Smooth muscle cell (in vitro differentiated cells): ENCODE results near the gene CX3CL1. TPM values are rescaled to one million over a fixed set of nuclear protein-coding genes. Genes with fewer than 3 reads are reported as not detected.

Experiments
- DNase-seq: peaks from one replicate; lab custom pipeline; 2025; ENCODE audit not compliant: unreplicated experiment; lab: John Stamatoyannopoulos, UW
- H2AFZ ChIP-seq: fragments of 200-600 bp; sonication (generic); 2 replicates; pipeline ENCODE4 v1.6.0; 2016; ENCODE audit warnings: antibody characterized with exemption, low read depth, mild to moderate bottlenecking
- H3F3A ChIP-seq: fragments of 200-600 bp; sonication (generic); 2 replicates; pipeline ENCODE4 v1.6.0; 2017; ENCODE audit warnings: antibody characterized with exemption, low read depth
- H3K27ac ChIP-seq: fragments of 200-600 bp; sonication (generic); 2 replicates; pipeline ENCODE4 v1.5.1; 2016; ENCODE audit warnings: low read depth, mild to moderate bottlenecking
- H3K27me3 ChIP-seq: fragments of 200-600 bp; sonication (generic); 2 replicates; pipeline ENCODE4 v1.6.1; 2016; ENCODE audit warnings: low read depth, mild to moderate bottlenecking
- H3K36me3 ChIP-seq: fragments of 200-600 bp; sonication (generic); 2 replicates; pipeline ENCODE4 v1.5.1; 2016; ENCODE audit warnings: low read depth
- H3K4me1 ChIP-seq: fragments of 200-600 bp; sonication (generic); 2 replicates; pipeline ENCODE4 v1.5.1; 2016; ENCODE audit warnings: low read depth
- H3K4me2 ChIP-seq: fragments of 200-600 bp; sonication (generic); 2 replicates; pipeline ENCODE4 v1.6.0; 2016; ENCODE audit warnings: mild to moderate bottlenecking
- H3K4me3 ChIP-seq: fragments of 200-600 bp; sonication (generic); 2 replicates; pipeline ENCODE4 v1.5.1; 2016; ENCODE audit warnings: mild to moderate bottlenecking
- H3K79me2 ChIP-seq: fragments of 200-600 bp; sonication (generic); 2 replicates; pipeline ENCODE4 v1.6.0; 2016; ENCODE audit warnings: low read depth, mild to moderate bottlenecking
- H3K9ac ChIP-seq: fragments of 200-600 bp; sonication (generic); 2 replicates; pipeline ENCODE4 v1.6.0; 2016; ENCODE audit warnings: low read depth
- H3K9me3 ChIP-seq: fragments of 200-600 bp; sonication (generic); replicated peaks from 2 replicates; pipeline ENCODE4 v1.5.1; 2016; ENCODE audit warnings: low read depth
- H4K20me1 ChIP-seq: fragments of 200-600 bp; sonication (generic); 2 replicates; pipeline ENCODE4 v1.6.0; 2016; ENCODE audit warnings: low read depth
- CTCF ChIP-seq: fragments of 200-600 bp; sonication (generic); IDR thresholded peaks from 2 replicates; pipeline ENCODE4 v1.5.1; 2017; ENCODE audit warnings: borderline replicate concordance, mild to moderate bottlenecking, antibody characterized with exemption; ENCODE audit not compliant: insufficient read depth, poor library complexity, severe bottlenecking
- WGBS: methylation state at CpG from one replicate; pipeline ENCODE4 v1.1.7; 2016; ENCODE audit warnings: low lambda C conversion rate; 5-methylcytosine and 5-hydroxymethylcytosine counted together
- polyA plus RNA-seq: library from polyadenylated mRNA; unstranded; fragments of >200 nt; fragmentation: Nextera tagmentation; extraction: Ambion mirVana; gene quantifications from 2 replicates; pipeline ENCODE4 v1.2.1, GENCODE V29; 2016
- total RNA-seq: library from RNA; depleted of rRNA; stranded (reverse); fragments of >200 nt; gene quantifications from 2 replicates; pipeline ENCODE4 v1.2.3, GENCODE V29; 2014

The CX3CL1 gene
- total and polyA plus RNA-seq, 2 experiments from 2014 or later, result 2.2 to 5.4 TPM

- Histone ChIP-seq H3K9me3 (peaks cover 4% of the 10 kb centered on the region), H3K4me3 (no peak overlapping the region), H3K9ac (no peak overlapping the region), H3K27ac (no peak overlapping the region), H2AFZ (no peak overlapping the region), H3K27me3 (peaks cover 16% of the 10 kb centered on the region), H3F3A (no peaks in the 10 kb centered on the region), H3K79me2 (no peaks in the 10 kb centered on the region), H3K4me1 (no peaks in the 10 kb centered on the region), H3K36me3 (no peaks in the 10 kb centered on the region), H3K4me2 (no peak overlapping the region), H4K20me1 (no peaks in the 10 kb centered on the region)
- WGBS, result 73% methylated on average over 13 of the region's 14 CpGs
- TF ChIP-seq CTCF, result no peak
- DNase-seq, result no peak
Measured at GRCh38 chr16:57349212-57350031, 22.9 kb upstream of the CX3CL1 start.

GRCh38 chr16:57352636-57353047 is 19.6 kb upstream of the CX3CL1 start:
- Histone ChIP-seq H3K4me1 (no peaks in the 10 kb centered on the region), H3K79me2 (no peaks in the 10 kb centered on the region), H3K9ac (no peak overlapping the region), H3K27me3 (peaks cover 11% of the 10 kb centered on the region), H3K36me3 (no peaks in the 10 kb centered on the region), H3K27ac (no peak overlapping the region), H3K4me2 (no peak overlapping the region), H3K9me3 (no peaks in the 10 kb centered on the region), H3K4me3 (no peak overlapping the region), H2AFZ (no peak overlapping the region), H3F3A (no peaks in the 10 kb centered on the region), H4K20me1 (no peaks in the 10 kb centered on the region)
- DNase-seq, result no peak
- WGBS, result 87% methylated on average over 6 of the region's 6 CpGs
- no peak for TF ChIP-seq CTCF

- no peaks in the 10 kb centered on the region for H3K79me2 ChIP-seq
- H4K20me1 ChIP-seq, result no peaks in the 10 kb centered on the region
- 34% methylated on average over 7 of the region's 7 CpGs for WGBS
- no peaks in the 10 kb centered on the region for H3F3A ChIP-seq
- no peak overlapping the region for H3K4me3 ChIP-seq
- H3K27me3 ChIP-seq, result peaks cover 7% of the 10 kb centered on the region
- no peak for DNase-seq
- no peaks in the 10 kb centered on the region for H3K9me3 ChIP-seq
- no peak overlapping the region for H2AFZ ChIP-seq
- H3K27ac ChIP-seq, result no peak overlapping the region
- no peak overlapping the region for H3K9ac ChIP-seq
- no peaks in the 10 kb centered on the region for H3K36me3 ChIP-seq
- H3K4me1 ChIP-seq, result no peaks in the 10 kb centered on the region
- no peak overlapping the region for H3K4me2 ChIP-seq
- TF ChIP-seq CTCF, result no peak
Measured at GRCh38 chr16:57354311-57354710, 18.0 kb upstream of the CX3CL1 start.
